GM21528 (cell line): Measurements from ENCODE around the gene RANBP3L.
"Not testable (repeated sequence)": the region's sequence is repeated elsewhere in the genome, so short reads cannot be mapped to it uniquely, and the experiment has no call there.

Experiments used
- ATAC-seq: cut with Tn5 transposase; IDR thresholded peaks from one replicate; pipeline ENCODE4 v1.9.1; 2021; ENCODE audit warnings: mild to moderate bottlenecking, moderate library complexity; ENCODE audit not compliant: unreplicated experiment, low FRiP score

Gene RANBP3L, protein sequence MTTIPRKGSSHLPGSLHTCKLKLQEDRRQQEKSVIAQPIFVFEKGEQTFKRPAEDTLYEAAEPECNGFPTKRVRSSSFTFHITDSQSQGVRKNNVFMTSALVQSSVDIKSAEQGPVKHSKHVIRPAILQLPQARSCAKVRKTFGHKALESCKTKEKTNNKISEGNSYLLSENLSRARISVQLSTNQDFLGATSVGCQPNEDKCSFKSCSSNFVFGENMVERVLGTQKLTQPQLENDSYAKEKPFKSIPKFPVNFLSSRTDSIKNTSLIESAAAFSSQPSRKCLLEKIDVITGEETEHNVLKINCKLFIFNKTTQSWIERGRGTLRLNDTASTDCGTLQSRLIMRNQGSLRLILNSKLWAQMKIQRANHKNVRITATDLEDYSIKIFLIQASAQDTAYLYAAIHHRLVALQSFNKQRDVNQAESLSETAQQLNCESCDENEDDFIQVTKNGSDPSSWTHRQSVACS

GRCh38 chr5:36301858-36302603 is at the start of gene RANBP3L:
RANBP3L (minus strand) TSS chr5:36301902; CDS start chr5:36301416, 486 bp downstream.
- ATAC-seq = no peak

DNA sequence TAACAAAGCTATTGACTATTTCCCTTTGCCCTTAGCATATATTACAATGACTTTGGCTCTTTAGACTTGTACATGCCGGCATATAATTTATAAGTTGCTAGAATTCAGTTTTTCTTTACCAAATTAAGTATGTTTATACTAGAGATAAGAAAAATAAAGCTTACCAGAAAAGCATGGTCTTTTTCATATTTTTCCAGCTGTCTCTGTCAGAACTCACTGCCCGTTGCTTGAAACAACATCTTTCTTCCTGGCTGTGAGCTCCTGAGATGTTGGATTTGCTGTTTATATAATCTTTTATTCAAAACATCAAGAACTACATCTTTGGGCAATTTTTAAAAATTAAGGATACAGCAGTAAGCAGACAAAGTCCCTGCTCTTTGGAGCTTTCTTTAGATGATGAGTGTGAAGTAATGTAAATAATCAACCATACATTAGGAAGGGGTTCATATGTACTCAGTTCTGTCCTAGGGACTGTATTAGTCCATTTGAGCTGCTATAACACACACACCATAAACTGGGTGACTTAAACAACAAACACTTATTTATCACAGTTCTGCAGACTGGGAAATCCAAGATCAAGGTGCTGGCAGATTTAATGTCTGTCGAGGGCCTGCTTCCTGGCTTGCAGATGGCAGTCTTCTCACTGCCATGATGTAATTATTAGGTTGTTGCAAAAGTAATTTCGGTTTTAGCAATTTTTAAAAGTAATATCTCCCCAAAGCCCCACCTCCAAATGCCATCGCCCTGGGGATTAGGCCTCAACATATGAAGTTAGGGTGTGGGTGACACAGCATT is 45.4 kb upstream of the RANBP3L start:
- no peak for ATAC-seq

DNA sequence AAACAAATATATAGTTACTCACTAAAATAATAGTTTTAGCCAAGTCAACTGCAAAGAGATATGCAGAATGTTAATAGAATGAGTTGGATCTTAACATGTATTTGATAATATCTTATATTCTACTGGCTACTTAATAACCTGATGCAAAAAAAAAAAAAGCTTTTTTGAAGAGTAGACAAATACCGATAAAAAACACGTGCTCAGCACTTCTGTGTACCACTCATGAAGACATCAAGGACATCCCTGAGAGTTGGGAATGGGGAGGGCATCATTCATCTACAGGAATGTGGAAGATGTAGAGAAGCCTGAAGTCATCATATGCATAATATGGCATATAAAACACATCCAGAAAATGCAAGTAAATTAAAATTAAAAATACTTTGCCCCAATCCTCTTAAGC is 43.2 kb upstream of the RANBP3L start:
- no peak for ATAC-seq

GRCh38 chr5:36341720-36342119 is 40.0 kb upstream of the RANBP3L start:
- ATAC-seq = not testable (repeated sequence)

DNA sequence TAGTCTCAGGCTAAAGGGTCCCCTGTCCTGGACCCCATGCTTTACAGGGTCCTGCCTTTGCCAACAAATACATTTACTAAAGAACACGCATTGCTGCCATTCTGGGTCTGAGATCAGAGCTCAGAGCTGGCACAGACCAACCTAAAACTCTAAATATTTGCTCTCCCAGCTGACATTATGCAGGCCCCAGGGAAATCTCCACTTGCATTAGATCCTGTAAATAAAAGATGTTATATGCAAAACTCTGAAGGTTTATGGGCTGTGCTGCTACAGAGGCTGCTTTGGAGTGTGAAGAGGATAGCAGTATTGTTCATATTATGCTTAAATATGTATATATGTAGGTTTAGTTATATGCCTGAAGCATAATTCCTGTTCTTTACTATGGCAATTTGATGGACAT is 35.9 kb upstream of the RANBP3L start:
- ATAC-seq = no peak

- no peak for ATAC-seq
Measured at GRCh38 chr5:36334315-36334714, 32.6 kb upstream of the RANBP3L start.

DNA sequence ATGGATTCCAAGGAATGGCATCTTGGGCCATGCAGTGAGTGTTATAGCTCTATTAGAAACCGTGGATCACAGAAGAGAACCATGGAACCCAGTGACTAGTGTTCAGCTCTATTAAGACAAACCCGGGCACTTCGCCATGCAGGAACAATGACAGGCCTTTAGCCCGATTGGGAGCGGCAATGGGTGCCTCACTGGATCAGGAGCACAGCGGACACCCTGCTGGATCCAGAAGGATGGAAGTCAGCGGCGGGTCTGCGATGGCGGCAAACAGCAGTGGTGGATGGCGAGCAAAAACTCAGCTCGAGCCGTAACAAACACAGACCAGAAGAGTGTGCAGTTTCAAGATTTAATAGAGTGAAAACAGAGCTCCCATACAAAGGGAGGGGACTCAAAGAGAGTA is 31.0 kb upstream of the RANBP3L start:
- not testable (repeated sequence) for ATAC-seq

DNA sequence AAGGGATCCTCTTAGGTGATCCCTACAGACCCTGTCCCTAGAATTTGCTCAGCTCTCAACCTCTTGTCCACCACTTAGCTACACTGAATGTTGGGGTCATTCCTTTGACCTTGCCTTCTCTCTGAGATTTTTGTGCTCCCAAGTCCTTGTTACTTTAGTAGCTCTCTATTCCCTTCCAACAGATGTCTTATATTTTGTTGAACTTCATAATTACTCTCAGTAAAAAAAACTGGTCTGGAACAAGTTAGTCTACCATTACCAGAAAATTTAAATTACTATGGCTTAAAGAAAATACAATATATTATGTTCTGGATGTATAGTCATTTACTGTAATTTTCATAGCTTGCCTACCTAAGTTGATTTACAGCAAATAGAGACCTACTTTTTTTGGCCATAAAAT is 23.5 kb upstream of the RANBP3L start:
- ATAC-seq = no peak

GRCh38 chr5:36323926-36324781 is 22.5 kb upstream of the RANBP3L start:
- ATAC-seq = no peak

GRCh38 chr5:36312953-36313672 is 11.4 kb upstream of the RANBP3L start:
- no peak for ATAC-seq

DNA sequence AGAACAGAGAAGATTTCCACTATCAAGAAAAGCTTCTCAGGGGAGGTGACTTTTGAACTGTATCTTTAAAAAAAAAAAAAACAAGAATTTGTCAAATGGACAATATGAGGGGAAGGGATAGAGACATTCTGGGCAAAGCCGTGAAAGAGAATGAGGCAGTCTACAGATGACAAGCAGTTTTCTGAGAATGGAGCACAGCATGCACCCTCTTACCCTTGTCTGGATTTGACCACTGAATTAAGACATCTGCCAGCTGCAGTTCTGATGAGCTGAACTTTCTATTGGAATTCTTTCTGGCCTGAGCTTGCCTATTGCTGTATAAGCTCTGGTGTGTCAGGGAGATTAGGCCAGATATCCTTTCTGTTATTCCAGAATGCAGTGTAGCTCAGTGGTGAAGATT is 10.3 kb upstream of the RANBP3L start:
- no peak for ATAC-seq

- no peak for ATAC-seq
Measured at GRCh38 chr5:36310138-36310537, 8.4 kb upstream of the RANBP3L start.

- ATAC-seq = no peak
Measured at GRCh38 chr5:36305571-36306326, 4.0 kb upstream of the RANBP3L start.

GRCh38 chr5:36304095-36304805 is 2.5 kb upstream of the RANBP3L start:
- no peak for ATAC-seq

DNA sequence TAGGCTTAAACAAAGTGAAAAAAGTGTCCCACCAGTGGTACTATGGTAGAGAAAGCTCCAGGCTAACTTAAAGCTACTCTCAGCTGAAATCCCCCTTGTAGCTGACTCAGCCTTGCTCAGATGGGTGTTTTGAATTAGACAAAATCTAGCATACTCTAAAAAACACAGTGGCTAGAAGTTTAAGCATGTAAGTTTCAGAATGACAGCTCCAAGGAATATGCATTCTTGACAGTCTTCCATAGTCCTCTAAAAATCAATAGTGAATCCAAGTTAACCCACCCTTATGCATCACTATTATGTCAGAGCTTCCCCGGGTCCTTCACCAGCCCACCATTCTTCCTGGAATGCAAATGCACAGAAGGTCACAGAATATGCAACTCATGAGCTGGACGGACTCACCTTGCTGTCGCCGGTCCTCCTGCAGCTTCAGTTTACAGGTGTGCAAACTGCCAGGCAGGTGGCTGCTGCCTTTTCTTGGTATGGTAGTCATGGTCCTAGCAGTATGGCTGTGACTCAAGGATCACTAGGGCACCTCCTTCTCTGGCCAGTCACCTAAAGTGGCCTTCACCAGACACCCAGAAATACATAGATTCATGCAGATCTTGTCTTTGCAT is 668 bp downstream of the RANBP3L start:
- ATAC-seq = no peak

GRCh38 chr5:36300191-36300926 is 1.3 kb downstream of the RANBP3L start:
- no peak for ATAC-seq

GRCh38 chr5:36298552-36298951 is 3.1 kb downstream of the RANBP3L start:
- ATAC-seq = no peak
